ENCODE data around the gene DDRGK1. TPM values are rescaled to one million over a fixed set of nuclear protein-coding genes. Genes with fewer than 3 reads are reported as not detected.

Gene DDRGK1
- total RNA-seq, 1 donor from 2014 or later, result 18.0 TPM

DNA sequence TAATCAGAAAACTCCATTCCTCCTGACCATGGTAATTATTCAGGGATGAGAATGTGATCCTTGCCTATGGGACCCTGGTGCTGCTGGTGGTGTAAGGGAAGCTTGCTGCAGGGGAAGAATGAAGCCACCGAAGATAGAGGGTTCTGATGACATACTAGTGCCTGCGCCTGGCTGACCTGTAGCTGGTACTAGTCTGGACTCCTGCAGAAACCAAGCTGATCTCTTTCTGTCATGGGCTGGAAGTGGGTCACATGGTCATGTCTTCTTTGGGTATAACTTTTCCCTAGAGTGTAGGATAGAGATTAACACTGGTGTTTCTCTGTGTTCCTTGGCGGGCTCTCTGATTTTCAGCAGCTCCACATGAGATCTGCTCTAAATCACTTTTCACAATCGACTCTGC is 43.2 kb upstream of the DDRGK1 start:
- intact Hi-C loops (cut with DNase I), result no loop called here
- peaks cover 0 to 11% of the 10 kb centered on the region in 2 donors for H3K4me1 ChIP-seq
- DNase-seq (ENCODE audit: low spot score in 2 of 2), result no peak
- H3K9me3 ChIP-seq, result no peaks in the 10 kb centered on the region
- H3K4me3 ChIP-seq, result no peak overlapping the region
- TF ChIP-seq, protein P1, sequence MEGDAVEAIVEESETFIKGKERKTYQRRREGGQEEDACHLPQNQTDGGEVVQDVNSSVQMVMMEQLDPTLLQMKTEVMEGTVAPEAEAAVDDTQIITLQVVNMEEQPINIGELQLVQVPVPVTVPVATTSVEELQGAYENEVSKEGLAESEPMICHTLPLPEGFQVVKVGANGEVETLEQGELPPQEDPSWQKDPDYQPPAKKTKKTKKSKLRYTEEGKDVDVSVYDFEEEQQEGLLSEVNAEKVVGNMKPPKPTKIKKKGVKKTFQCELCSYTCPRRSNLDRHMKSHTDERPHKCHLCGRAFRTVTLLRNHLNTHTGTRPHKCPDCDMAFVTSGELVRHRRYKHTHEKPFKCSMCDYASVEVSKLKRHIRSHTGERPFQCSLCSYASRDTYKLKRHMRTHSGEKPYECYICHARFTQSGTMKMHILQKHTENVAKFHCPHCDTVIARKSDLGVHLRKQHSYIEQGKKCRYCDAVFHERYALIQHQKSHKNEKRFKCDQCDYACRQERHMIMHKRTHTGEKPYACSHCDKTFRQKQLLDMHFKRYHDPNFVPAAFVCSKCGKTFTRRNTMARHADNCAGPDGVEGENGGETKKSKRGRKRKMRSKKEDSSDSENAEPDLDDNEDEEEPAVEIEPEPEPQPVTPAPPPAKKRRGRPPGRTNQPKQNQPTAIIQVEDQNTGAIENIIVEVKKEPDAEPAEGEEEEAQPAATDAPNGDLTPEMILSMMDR (IDR thresholded peaks at IDR 0.05), result no peak
- H3K36me3 ChIP-seq, result peaks cover 13 to 19% of the 10 kb centered on the region in 2 donors
- H3K27me3 ChIP-seq, result no peaks in the 10 kb centered on the region
- no peak overlapping the region for H3K27ac ChIP-seq

DNA sequence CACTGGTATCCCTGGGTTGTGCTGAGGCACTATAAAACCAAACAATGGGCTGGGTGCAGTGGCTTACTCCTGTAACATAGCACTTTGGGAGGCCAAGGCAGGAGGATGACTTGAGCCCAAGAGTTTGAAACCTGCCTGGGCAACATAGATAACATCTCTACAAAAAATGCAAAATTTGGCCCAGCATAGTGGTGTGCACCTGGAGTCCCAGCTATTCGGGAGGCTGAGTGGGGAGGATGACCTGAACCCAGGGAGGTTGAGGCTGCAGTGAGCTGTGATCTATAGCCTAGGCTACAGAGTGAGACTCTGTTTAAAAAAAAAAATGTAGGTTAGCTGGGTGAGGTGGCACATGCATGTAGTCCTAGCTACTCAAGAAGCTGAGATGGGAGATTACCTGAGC is 42.2 kb upstream of the DDRGK1 start:
- intact Hi-C loops (cut with DNase I), result no loop called here

DNA sequence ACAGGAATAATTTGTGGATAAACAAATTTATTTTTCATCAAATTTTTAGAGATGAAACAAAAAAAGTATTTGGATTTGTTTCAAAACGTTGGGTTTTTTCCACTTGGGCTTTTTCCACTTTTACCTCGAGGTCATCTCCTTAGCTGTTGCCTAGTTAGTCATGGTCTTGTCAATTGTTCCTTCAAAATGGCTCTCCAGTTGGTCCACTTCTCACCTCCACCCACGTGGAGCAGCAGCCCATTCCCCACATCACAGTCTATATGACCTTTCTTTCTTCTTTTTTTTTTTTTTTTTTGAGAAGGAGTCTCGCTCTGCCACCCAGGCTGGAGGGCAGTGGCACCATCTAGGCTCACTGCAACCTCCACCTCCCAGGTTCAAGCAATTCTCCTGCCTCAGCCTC is 41.2 kb upstream of the DDRGK1 start:
- no peak for DNase-seq (ENCODE audit: low spot score in 2 of 2)
- no peak overlapping the region for H3K27ac ChIP-seq
- intact Hi-C loops (cut with DNase I), result no loop called here
- H3K4me3 ChIP-seq, result no peak overlapping the region
- H3K36me3 ChIP-seq, result peaks cover 0 to under 1% of the 10 kb centered on the region in 2 donors
- no peaks in the 10 kb centered on the region for H3K27me3 ChIP-seq
- TF ChIP-seq, protein P1 (IDR thresholded peaks at IDR 0.05), result no peak
- H3K4me1 ChIP-seq, result peaks cover 0 to 11% of the 10 kb centered on the region in 2 donors
- H3K9me3 ChIP-seq, result no peaks in the 10 kb centered on the region

More for the DNA sequence above, 42.2 kb upstream of the DDRGK1 start:
- H3K36me3 ChIP-seq, result peaks cover 3 to 10% of the 10 kb centered on the region in 2 donors
- no peaks in the 10 kb centered on the region for H3K27me3 ChIP-seq
- DNase-seq (ENCODE audit: low spot score in 2 of 2), result no peak
- H3K4me1 ChIP-seq, result peaks cover 0 to 11% of the 10 kb centered on the region in 2 donors
- H3K27ac ChIP-seq, result no peak overlapping the region
- TF ChIP-seq, protein P1 (IDR thresholded peaks at IDR 0.05), result no peak
- no peak overlapping the region for H3K4me3 ChIP-seq
- no peaks in the 10 kb centered on the region for H3K9me3 ChIP-seq

DNA sequence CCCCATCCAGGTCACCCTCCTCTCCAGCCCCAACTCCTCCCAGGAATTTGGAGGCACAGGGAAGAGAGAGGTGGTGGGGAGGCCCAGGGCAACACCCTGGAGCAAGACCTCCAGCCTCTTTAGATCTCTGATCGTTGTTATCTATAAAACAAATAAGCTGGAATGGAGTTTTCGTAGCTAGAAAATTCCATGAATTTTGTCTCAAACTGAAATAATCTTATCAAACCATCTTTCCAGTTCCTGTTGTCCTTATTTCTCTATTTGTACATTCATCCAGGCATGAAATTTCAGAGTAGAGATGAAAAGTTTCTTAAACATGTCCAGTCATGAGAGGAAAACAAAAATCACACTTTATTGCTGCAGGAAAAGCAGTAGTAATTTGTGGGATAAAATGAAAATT is 40.7 kb upstream of the DDRGK1 start:
- no peaks in the 10 kb centered on the region for H3K9me3 ChIP-seq
- intact Hi-C loops (cut with DNase I), result no loop called here
- DNase-seq (ENCODE audit: low spot score in 2 of 2), result no peak
- H3K4me3 ChIP-seq, result no peak overlapping the region
- H3K27ac ChIP-seq, result no peak overlapping the region
- H3K36me3 ChIP-seq, result no peaks in the 10 kb centered on the region
- H3K4me1 ChIP-seq, result peaks cover 0 to 11% of the 10 kb centered on the region in 2 donors
- TF ChIP-seq, protein P1 (IDR thresholded peaks at IDR 0.05), result no peak
- H3K27me3 ChIP-seq, result no peaks in the 10 kb centered on the region

DNA sequence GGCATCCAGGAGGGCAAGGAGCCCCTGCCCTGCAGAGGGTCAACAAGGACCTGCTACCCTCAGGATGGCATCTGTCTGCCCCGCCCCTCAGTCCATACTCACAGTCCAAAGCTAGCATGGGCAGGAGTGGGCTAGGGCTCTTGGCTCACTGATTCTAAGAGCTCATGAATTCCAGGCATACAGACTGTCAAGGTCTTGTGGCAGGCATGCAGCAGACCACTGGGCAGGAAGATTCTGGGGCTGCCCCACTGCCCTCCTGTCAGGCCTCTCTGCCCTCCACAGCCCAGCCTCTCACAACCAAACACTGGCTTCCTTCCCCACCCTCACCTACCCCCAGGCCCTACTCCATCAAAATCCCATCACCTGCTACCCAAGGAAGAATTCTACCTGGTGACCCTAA is 40.1 kb upstream of the DDRGK1 start:
- H3K36me3 ChIP-seq, result no peaks in the 10 kb centered on the region
- no peaks in the 10 kb centered on the region for H3K9me3 ChIP-seq
- H3K27ac ChIP-seq, result no peak overlapping the region
- TF ChIP-seq, protein P1 (IDR thresholded peaks at IDR 0.05), result no peak
- no peak overlapping the region for H3K4me3 ChIP-seq
- no peaks in the 10 kb centered on the region for H3K27me3 ChIP-seq
- no peak for DNase-seq (ENCODE audit: low spot score in 2 of 2)
- H3K4me1 ChIP-seq, result peaks cover 0 to 11% of the 10 kb centered on the region in 2 donors
- intact Hi-C loops (cut with DNase I), result no loop called here
